ENCODE measurements around the gene GNAS-AS1.

Gene GNAS-AS1

DNA sequence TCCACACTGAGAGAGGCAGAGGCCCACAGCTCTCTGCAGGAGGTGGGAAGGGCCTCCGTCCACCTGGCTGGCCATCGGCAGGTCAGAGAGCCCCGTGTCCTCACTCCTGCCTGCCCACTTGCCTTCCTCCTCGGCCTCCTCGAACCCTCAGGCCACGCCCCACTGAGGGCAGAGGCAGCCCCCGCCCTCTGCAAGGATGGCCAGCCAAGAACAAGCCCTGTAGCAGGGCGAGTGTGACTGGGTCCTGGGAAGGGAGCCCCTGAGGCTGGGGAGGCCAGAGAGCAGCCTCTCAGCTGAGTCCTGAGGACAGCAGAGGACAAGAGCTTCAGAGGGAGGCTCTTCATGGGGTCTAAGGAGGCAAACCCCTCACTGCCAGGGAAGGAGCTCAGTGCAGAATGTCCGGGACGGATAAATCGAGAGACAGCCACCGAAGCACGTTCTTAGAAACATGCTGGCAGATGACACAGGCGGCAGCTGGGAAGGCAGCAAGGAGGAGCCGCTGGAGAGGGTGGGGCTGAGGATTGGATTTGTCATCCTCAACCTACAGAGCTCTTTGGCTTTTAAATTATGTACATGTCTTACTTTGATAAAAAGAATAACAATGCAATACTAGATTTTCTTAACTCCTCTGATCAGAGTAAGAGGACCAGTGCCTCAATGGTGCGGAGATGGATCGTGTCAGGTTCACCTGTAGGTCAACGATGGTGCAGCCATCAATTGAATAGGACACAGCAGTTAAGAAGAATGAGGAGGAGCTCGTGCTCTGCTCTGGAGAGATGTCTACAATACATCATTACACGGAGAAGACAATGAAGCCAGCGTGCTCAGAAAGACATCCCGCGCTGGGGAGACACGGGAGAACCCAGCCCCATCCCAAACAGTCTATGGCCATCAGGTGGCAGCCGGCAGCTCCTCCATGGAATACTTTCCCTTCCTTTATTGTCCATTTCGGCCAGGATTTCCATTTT is 53.0 kb downstream of the GNAS-AS1 start:
- Mint-ChIP-seq H3K4me1 (no peaks in the 10 kb centered on the region), H3K27me3 (peaks cover 68% of the 10 kb centered on the region), H3K27ac (no peak overlapping the region), H3K9me3 (no peaks in the 10 kb centered on the region), H3K4me3 (no peak overlapping the region), H3K36me3 (no peaks in the 10 kb centered on the region)
- no peak for ATAC-seq

DNA sequence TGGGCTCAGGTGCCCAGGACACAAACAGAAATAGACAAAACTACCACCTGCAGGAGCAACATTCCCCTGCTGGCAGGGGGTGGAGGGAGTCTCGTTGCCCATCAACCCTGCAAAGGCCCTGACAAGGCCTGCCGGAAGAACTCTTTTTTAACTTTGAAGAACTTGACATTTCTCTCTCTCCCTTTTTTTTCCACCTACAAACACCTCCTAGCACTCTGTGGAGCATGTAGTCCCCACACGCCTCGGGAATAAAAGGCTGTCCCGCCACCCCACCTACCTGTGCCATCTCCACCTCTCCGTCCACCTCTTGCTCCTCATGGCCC is 54.8 kb downstream of the GNAS-AS1 start:
- Mint-ChIP-seq H3K4me1 (no peaks in the 10 kb centered on the region), H3K27me3 (peaks cover 75% of the 10 kb centered on the region), H3K4me3 (no peak overlapping the region), H3K27ac (no peak overlapping the region), H3K9me3 (no peaks in the 10 kb centered on the region), H3K36me3 (no peaks in the 10 kb centered on the region)
- ATAC-seq: no peak

DNA sequence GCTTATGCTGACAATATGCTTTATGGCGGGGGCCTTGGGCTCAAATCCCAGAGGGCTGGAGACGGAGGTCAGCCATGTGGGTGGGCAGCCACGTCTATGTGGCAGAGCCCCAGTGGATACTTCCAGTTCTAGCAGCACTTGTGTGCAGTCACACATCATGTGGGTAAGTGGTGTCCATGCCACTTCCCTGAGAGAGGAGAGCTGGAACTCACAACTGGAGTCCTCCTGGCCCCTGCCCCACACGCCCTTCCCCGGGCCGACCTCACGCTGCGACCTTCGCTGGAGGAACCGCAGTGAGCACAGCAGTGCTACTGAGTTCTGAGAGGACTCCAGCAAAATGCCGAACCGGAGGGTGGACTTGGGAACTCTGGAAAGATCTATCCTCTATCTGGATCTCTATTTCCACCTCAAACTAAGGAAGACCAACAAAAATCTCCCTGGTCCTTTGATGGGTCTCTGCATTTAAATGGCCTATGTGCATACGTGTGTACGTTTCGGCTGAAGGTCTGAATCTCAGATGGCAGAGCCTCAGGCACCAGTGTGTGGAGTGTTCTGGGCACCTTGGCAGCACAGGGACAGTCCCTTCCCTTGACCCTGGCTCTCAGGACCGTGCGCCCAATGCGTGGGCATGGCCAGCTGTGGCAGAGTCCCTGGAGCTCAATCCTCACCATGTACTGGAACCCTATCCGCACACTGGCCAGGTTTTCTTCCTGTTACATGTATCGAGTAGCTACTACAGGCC is 55.4 kb downstream of the GNAS-AS1 start:
- H3K9me3 Mint-ChIP-seq: no peaks in the 10 kb centered on the region
- no peak overlapping the region for H3K4me3 Mint-ChIP-seq
- ATAC-seq: no peak
- no peak overlapping the region for H3K27ac Mint-ChIP-seq
- peaks cover 70% of the 10 kb centered on the region for H3K27me3 Mint-ChIP-seq
- H3K4me1 Mint-ChIP-seq: no peaks in the 10 kb centered on the region
- H3K36me3 Mint-ChIP-seq: no peaks in the 10 kb centered on the region

DNA sequence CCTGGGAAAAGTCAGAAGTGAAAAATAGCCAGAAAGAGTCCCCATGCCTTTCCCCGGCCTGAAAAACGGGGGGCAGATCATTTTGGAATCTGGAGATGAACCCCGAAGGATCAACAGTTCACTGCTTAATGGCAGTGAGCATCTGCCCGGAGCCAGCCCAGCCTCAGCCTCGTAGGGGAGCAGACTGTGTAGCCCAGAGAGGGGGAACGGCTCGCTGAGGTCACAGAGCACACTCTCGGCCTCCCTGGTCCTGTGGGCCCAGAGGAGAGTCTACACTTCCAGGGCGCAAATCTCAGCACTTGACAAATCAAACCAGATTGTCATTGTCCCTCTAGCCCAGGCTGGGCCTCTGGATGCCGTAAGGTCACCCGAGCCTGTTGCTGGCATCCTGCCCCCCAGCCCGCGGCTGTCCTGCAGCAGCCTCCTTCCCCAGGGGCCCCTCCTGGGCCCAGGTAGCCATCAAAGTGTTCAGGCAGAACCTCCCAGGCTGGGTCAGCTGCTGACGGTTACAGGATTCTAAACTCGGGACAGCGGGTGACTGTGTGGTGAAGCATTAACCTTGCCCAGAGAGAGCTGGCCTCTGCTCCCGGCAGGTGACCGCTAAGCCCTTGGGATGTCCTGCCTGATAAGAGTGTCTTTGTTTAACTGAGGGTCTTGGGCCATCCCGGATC is 56.1 kb downstream of the GNAS-AS1 start:
- no peaks in the 10 kb centered on the region for H3K36me3 Mint-ChIP-seq
- H3K27me3 Mint-ChIP-seq: peaks cover 65% of the 10 kb centered on the region
- ATAC-seq: no peak
- no peaks in the 10 kb centered on the region for H3K4me1 Mint-ChIP-seq
- no peak overlapping the region for H3K4me3 Mint-ChIP-seq
- H3K9me3 Mint-ChIP-seq: no peaks in the 10 kb centered on the region
- H3K27ac Mint-ChIP-seq: no peak overlapping the region

DNA sequence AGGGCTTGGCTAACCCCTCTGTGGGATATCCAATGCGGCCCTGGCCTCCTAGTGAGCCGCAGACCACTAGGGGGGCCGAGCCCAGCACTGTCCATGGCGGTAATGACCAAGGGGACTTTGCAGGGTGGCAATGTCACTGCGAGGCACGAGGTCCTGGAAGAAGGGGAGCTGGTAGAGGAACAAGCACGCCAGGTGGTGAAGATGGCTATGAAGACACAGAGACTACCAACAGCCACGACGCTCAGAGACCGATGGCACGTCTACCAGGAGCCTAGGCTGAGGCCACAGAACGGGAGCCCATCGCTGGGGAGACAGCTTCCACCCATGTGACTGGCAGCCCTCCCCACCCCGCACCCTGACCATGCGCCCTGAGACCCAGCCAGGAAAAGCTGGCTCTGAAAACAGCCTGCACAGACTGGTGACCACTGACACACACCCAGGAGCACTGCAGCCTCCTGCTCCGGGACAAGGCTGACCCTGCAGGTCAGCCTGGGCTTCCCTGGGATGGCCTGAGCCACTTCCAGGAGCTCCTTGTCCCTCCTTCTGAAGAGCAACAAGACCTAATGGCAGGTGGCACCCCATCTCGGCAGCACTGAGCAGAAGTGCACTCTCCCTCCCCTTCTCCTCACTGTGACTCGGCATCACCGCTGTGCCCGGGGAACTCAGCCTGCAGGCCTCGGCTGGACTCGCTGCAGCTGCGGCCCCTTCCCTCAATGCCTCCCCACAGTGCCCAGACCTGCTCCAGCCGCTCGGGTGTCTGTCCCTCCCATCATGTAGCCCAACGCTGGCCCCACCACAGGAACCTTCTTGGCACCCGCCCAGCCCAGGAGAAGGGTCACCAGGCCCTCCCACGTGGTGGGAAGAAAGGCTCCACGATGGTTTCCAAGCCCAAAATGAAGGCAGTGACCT is 56.9 kb downstream of the GNAS-AS1 start:
- ATAC-seq: no peak
- Mint-ChIP-seq H3K27ac (no peak overlapping the region), H3K4me3 (no peak overlapping the region), H3K4me1 (no peaks in the 10 kb centered on the region), H3K36me3 (no peaks in the 10 kb centered on the region), H3K9me3 (no peaks in the 10 kb centered on the region), H3K27me3 (peaks cover 71% of the 10 kb centered on the region)

DNA sequence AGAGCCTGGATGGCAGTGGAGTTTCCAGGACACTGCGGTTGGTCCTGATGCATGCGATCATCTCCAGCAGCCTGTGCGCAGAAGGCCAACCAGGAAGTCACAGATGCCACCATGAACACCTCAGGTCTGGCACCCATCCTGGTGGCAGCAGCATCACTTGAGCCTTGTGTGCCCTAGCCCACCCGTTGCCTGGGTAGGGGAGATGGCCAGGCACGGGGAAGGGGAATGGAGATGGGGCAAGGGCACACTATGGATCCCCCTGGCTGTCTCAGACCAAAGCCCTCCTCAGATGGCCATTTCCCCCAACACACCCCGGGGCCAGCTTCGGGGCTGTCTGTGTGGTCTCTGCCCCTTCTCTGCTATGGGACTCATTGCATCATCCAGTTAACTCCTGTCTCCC is 58.3 kb downstream of the GNAS-AS1 start:
- H3K9me3 Mint-ChIP-seq: no peaks in the 10 kb centered on the region
- ATAC-seq: no peak
- no peak overlapping the region for H3K4me3 Mint-ChIP-seq
- no peak overlapping the region for H3K27ac Mint-ChIP-seq
- peaks cover 72% of the 10 kb centered on the region for H3K27me3 Mint-ChIP-seq
- H3K36me3 Mint-ChIP-seq: no peaks in the 10 kb centered on the region
- no peaks in the 10 kb centered on the region for H3K4me1 Mint-ChIP-seq

DNA sequence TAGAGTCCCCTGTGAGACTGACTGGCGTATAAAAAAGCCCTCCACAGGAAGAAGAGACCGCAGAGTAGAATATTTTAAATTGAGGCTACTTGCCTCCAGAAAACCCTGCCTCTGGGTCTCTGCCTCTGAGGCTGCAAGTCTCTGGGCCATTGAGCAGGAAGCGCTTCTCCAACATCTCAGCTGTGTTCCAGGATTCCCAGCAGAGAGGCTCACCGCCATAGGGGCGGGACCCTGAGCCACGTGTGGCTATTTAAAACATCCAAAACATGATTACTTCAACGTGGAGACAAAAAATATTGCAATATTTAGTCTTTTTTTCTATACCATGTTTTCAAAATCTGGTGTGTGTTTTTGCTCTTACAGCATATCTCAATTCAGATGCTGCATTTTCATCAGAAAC is 59.4 kb downstream of the GNAS-AS1 start:
- Mint-ChIP-seq H3K27me3 (peaks cover 63% of the 10 kb centered on the region), H3K36me3 (no peaks in the 10 kb centered on the region), H3K9me3 (no peaks in the 10 kb centered on the region), H3K4me3 (no peak overlapping the region), H3K27ac (no peak overlapping the region), H3K4me1 (no peaks in the 10 kb centered on the region)
- no peak for ATAC-seq

DNA sequence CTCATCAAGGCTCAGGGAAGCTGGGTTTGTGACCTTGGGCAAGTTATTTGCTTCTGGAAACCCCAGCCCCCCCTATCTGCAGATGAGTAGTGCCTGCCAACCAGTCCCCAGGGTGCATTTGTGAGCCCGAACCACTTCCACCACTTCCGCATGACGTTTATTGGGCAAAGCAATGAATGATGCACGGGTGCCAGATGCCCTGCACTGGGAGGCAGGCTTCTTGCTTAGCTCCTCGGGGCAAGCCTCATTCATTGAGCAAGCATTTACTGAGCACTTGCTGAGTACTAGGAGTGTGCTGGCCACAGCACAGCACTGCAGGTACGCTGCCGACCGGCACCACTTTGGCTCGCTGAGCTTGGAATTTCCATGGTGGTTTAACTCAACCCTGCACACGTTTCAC is 60.2 kb downstream of the GNAS-AS1 start:
- H3K4me1 Mint-ChIP-seq: no peaks in the 10 kb centered on the region
- H3K36me3 Mint-ChIP-seq: no peaks in the 10 kb centered on the region
- no peak overlapping the region for H3K4me3 Mint-ChIP-seq
- peak; percentile 32 for ATAC-seq
- peaks cover 58% of the 10 kb centered on the region for H3K27me3 Mint-ChIP-seq
- H3K27ac Mint-ChIP-seq: no peak overlapping the region
- no peaks in the 10 kb centered on the region for H3K9me3 Mint-ChIP-seq

DNA sequence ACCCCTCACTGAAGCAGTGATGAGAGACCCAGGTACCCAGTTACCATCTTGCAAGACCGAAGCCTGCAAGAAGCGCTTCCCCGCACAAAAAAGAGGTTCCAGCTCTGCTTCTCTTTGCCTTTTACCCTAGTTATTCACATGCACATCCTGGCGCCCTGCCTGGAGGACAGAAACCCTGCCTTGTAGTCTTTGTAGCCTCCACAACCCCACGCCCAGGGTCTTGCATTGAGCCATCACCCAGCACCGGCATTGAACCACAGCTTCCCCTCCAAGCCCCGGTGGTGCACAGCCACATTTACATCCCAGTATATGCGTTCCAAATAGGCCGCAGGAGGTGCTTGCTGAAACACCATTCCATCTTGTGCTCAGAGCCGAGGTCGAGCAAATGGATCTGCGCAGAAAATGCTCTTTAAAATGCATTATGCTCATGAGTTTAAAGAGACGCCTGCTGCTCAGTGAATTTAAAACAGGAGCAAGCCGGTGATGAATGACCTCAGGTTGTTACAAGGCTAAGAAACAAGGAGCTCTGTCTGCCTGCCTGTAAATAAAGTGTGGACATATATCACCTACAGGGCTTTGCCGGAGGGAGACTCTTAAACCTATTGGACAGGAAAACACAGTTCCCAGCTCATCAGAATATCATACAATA is 61.7 kb downstream of the GNAS-AS1 start:
- Mint-ChIP-seq H3K36me3 (no peaks in the 10 kb centered on the region), H3K27ac (no peak overlapping the region), H3K4me3 (no peak overlapping the region), H3K27me3 (peaks cover 63% of the 10 kb centered on the region), H3K4me1 (no peaks in the 10 kb centered on the region), H3K9me3 (no peaks in the 10 kb centered on the region)
- no peak for ATAC-seq

DNA sequence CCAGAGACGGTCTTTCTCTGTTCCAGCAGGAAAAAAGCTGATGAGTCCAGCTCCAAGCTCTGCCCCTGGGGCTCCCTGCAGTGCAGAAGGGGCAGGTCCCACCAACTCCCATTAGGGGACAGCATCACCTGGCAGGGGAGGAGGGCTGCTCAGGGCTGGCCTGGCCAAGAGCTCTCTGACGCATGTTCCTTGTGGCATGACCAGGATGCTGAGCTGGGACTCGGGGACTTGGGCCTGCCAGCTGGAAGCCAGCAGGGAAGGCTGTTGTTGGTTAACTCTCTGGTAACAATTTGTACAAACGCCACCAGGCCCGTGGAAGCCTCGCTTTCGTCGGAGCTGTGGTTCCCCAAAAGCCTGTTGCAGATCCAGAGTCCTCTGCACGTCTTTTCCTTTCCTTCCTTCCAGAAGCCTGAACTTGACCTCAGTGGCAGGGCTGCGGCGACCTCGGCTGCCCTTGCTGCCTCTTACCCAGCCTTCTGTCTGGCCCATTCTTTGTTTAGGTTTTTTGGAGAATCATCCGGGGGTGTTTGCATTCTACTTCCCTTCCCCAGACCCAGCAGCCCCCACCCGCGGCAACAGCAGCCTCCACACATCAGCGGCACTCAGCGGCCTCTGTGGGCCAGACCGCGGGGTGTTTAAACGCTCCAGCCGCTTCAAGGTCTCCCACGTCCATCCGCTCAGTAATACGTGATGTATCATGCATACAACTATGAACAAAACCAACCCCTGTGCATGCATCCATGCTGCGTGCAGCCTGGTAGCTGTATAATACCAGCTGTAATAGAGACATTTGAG is 63.3 kb downstream of the GNAS-AS1 start:
- ATAC-seq: no peak
- no peaks in the 10 kb centered on the region for H3K9me3 Mint-ChIP-seq
- H3K4me1 Mint-ChIP-seq: no peaks in the 10 kb centered on the region
- H3K27ac Mint-ChIP-seq: no peak overlapping the region
- H3K27me3 Mint-ChIP-seq: peaks cover 61% of the 10 kb centered on the region
- H3K36me3 Mint-ChIP-seq: no peaks in the 10 kb centered on the region
- no peak overlapping the region for H3K4me3 Mint-ChIP-seq

DNA sequence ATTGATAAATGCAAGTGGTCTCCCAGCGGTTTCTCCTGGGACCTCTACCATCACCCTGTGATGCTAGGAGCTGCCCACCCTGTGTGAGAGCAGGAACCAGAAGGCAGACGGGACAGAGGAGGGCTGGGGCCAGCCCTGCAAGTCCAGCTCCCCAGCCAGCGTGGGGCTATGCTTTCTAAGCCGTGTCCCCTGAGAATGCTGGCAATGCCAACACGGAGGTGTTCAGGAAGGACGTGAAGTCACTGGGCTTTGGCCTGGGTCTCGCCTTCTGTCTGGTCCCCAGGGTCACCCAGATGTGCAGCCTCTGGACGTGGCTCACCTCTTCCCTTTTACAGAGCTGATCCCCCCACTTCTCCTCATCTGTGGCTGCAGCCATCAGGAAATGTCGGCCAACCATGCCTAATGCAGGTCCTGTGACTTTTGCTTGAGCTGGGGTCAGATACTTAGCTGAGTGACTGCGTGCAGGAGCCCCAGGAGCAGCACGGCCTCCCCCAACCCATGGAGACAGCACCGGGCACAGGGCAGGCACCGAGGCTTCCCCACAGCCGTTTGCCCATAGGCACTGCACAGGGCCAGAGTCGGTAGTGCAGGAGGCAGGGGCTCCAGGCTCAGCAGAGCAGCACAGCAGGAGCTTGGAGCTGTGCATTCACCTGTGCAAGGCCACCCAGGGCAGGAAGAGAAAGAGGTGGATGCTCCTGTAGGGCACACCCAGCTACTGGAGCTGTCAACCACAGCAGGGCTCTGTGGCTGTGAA is 66.2 kb downstream of the GNAS-AS1 start:
- H3K4me3 Mint-ChIP-seq: no peak overlapping the region
- no peak overlapping the region for H3K27ac Mint-ChIP-seq
- no peaks in the 10 kb centered on the region for H3K4me1 Mint-ChIP-seq
- peaks cover 53% of the 10 kb centered on the region for H3K27me3 Mint-ChIP-seq
- H3K9me3 Mint-ChIP-seq: no peaks in the 10 kb centered on the region
- H3K36me3 Mint-ChIP-seq: no peaks in the 10 kb centered on the region
- ATAC-seq: no peak

DNA sequence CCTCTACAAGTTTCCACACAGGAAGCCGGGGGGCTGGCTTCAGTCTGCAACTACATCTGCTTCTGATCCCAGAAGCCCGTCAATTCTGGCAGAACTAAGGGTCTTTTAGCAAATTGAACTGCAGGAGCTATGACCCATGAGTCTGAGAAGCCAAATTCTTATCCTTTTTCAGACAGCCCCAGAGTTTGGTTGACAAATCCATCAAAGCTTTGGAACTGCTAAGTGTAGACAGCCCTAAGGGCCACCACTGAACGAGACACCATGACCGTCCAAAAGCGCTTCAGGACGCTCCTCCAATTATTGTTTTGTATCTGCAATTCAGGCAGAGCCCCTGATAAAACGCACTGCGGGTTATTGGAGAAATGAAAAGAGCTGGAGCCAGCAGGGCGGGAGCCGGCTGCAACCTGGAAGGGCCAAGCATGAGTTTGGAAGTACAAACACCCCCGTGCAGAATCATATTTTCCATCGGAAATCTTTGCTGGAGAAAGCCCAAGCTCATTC is 67.1 kb downstream of the GNAS-AS1 start:
- ATAC-seq: no peak

DNA sequence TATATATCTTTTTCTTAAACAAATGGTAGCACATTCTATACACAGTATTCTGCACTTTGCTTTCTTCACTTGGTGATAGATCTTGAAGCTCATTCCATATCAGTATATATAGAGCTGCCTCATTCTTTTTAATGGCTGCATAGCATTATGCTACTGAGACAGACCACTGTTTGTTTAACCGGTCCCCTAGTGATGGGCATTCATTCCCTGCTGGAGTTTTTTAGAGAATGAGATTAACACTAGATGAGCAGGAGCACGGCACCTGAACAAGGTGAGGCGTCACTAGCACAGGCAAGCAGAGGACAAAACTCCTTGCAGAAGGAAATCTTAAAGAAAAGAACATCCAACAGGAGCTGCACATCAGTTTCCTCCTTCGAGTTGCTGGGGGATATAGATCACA is 69.6 kb downstream of the GNAS-AS1 start:
- H3K9me3 Mint-ChIP-seq: no peaks in the 10 kb centered on the region
- H3K36me3 Mint-ChIP-seq: no peaks in the 10 kb centered on the region
- no peak overlapping the region for H3K27ac Mint-ChIP-seq
- no peak for ATAC-seq
- H3K4me3 Mint-ChIP-seq: no peak overlapping the region
- peaks cover 55% of the 10 kb centered on the region for H3K27me3 Mint-ChIP-seq
- H3K4me1 Mint-ChIP-seq: peaks cover 6% of the 10 kb centered on the region

More for the DNA sequence above, 67.1 kb downstream of the GNAS-AS1 start:
- no peaks in the 10 kb centered on the region for H3K9me3 Mint-ChIP-seq
- H3K36me3 Mint-ChIP-seq: no peaks in the 10 kb centered on the region
- peaks cover 45% of the 10 kb centered on the region for H3K27me3 Mint-ChIP-seq
- H3K4me1 Mint-ChIP-seq: no peaks in the 10 kb centered on the region
- no peak overlapping the region for H3K27ac Mint-ChIP-seq
- H3K4me3 Mint-ChIP-seq: no peak overlapping the region

Data from stimulated activated memory B cell treated with anti-CD40 and anti-IgM and Interleukin-4, amounts not matched to agents 10 μg/mL and 1 μg/mL and 100 μg/mL, for 72 hours (primary cell).